ENCODE measurements around the gene MFN2.
"Not testable (repeated sequence)": the region's sequence is repeated elsewhere in the genome, so short reads cannot be mapped to it uniquely, and the experiment has no call there.

Gene MFN2

DNA sequence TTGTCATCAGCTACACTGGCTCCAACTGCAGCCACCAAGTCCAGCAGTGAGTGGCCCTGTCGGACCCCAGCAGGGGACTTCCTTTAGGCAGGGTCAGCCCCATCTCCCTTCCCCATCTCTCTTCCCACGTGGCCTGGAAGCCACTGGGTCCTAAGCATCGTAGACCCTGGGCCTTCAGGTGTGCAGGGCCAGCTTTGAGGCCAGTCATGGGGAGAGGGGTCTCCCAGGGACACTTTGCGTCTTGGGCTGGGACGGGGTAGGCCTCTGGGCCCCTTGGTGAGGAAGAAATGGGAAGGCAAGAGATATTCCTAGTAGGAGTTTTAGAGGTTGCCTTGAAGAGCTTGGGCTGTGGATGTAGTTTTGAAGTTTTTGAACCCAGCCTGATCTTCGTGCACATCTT, 27.0 kb downstream of the MFN2 start:
- no peaks in the 10 kb centered on the region for H3K9me3 ChIP-seq
- H3K4me1 ChIP-seq (ENCODE audit: control insufficient read depth in 1 of 2, insufficient read depth in 1 of 2, low read depth in 1 of 2, low read length in 1 of 2), result no peaks in the 10 kb centered on the region
- H3K27ac ChIP-seq, result no peak overlapping the region
- no peak overlapping the region for H3K4me3 ChIP-seq (ENCODE audit: low read depth in 1 of 2, low read length in 1 of 2)
- H3K27me3 ChIP-seq, result no peaks in the 10 kb centered on the region
- H3K36me3 ChIP-seq, result peaks cover 99% of the 10 kb centered on the region
- TF ChIP-seq, protein P1, sequence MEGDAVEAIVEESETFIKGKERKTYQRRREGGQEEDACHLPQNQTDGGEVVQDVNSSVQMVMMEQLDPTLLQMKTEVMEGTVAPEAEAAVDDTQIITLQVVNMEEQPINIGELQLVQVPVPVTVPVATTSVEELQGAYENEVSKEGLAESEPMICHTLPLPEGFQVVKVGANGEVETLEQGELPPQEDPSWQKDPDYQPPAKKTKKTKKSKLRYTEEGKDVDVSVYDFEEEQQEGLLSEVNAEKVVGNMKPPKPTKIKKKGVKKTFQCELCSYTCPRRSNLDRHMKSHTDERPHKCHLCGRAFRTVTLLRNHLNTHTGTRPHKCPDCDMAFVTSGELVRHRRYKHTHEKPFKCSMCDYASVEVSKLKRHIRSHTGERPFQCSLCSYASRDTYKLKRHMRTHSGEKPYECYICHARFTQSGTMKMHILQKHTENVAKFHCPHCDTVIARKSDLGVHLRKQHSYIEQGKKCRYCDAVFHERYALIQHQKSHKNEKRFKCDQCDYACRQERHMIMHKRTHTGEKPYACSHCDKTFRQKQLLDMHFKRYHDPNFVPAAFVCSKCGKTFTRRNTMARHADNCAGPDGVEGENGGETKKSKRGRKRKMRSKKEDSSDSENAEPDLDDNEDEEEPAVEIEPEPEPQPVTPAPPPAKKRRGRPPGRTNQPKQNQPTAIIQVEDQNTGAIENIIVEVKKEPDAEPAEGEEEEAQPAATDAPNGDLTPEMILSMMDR (IDR thresholded peaks at IDR 0.05), result no peak

DNA sequence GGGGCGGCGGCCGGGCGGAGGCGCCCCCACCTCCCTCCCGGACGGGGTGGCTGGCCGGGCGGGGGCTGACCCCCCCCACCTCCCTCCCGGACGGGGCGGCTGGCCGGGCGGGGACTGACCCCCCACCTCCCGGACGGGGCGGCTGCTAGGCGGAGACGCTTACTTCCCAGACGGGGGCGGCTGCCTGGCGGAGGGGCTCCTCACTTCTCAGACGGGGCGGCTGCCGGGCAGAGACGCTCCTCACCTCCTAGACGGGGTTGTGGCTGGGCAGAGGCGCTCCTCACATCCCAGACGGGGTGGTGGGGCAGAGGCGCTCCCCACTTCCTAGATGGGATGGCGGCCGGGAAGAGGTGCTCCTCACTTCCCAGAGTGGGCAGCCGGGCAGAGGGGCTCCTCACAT, 28.1 kb downstream of the MFN2 start:
- H3K27ac ChIP-seq; H3K4me3 ChIP-seq (ENCODE audit: low read depth in 1 of 2, low read length in 1 of 2); H3K4me1 ChIP-seq (ENCODE audit: control insufficient read depth in 1 of 2, insufficient read depth in 1 of 2, low read depth in 1 of 2, low read length in 1 of 2); H3K9me3 ChIP-seq; H3K27me3 ChIP-seq: not testable (repeated sequence)
- H3K36me3 ChIP-seq, result peaks cover 99% of the 10 kb centered on the region

DNA sequence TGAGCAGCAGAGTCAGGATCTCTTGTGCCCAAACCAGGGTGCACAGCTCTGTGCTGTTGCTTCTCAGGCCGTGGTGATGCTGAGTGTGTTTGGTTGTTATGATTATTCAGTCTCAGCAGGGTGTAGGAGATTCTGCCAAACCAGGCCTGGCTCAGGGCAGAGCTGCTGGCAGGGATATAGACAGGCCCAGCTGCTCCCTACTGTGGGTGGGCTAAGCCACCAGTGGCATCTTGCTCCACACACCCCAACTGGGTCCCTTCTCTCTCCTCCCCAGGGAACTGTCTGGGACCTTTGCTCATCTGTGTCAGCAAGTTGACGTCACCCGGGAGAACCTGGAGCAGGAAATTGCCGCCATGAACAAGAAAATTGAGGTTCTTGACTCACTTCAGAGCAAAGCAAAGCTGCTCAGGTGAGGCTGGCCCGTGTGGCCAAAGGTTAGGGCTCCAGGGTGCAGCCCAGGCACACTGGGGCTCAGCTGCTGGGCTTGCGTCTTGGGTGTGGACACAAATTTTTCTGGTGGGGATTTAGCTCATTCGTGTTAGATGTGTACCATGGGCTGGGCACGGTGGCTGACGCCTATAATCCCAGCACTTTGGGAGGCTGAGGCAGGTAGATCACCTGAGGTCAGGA, 29.2 kb downstream of the MFN2 start:
- peaks cover 0 to 4% of the 10 kb centered on the region in 2 experiments for H3K4me1 ChIP-seq (ENCODE audit: control insufficient read depth in 1 of 2, insufficient read depth in 1 of 2, low read depth in 1 of 2, low read length in 1 of 2)
- TF ChIP-seq, protein P1 (IDR thresholded peaks at IDR 0.05), result no peak
- no peaks in the 10 kb centered on the region for H3K27me3 ChIP-seq
- H3K9me3 ChIP-seq, result no peaks in the 10 kb centered on the region
- peaks cover 97% of the 10 kb centered on the region for H3K36me3 ChIP-seq
- no peak overlapping the region for H3K4me3 ChIP-seq (ENCODE audit: low read depth in 1 of 2, low read length in 1 of 2)
- H3K27ac ChIP-seq, result no peak overlapping the region

DNA sequence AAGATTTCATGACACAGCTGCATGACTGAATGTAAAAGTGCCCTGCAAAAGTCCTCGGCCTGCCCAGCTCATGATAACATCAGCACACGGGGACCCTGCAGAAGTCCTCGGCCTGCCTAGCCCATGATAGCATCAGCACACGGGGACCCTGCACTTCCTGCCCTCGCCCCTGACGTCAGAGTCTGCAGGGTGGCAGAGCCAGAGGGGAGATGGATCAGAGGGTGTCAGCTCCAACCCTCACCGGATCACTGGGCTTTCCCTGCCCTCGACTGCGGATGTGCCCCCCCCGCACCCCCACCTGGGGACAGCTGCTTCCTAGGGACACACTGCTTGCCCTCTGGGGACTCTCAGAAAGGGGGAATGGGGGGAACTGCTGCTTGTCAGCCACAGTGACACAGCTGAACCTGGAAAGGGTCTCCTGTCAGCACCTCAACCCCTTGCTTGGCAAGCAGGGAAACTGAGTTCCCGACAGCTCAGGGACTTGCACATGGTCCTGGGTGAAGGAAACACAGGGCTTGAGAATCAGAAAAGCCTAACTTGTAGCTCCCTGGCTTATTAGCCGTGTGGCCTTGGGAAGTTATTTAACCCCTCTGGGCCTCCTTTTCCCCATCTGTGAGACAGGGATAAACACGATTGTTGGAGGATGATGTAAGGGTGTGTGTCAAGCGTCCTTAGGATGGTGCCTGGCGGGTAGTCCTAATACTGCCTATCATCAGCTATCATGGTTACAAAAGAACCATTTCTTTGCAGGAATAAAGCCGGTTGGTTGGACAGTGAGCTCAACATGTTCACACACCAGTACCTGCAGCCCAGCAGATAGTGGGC, 30.7 kb downstream of the MFN2 start:
- no peaks in the 10 kb centered on the region for H3K27me3 ChIP-seq
- TF ChIP-seq, protein P1 (IDR thresholded peaks at IDR 0.05), result no peak
- H3K9me3 ChIP-seq, result no peaks in the 10 kb centered on the region
- no peak overlapping the region for H3K4me3 ChIP-seq (ENCODE audit: low read depth in 1 of 2, low read length in 1 of 2)
- H3K4me1 ChIP-seq (ENCODE audit: control insufficient read depth in 1 of 2, insufficient read depth in 1 of 2, low read depth in 1 of 2, low read length in 1 of 2), result peaks cover 0 to 5% of the 10 kb centered on the region in 2 experiments
- peaks cover 88% of the 10 kb centered on the region for H3K36me3 ChIP-seq
- H3K27ac ChIP-seq, result no peak overlapping the region

DNA sequence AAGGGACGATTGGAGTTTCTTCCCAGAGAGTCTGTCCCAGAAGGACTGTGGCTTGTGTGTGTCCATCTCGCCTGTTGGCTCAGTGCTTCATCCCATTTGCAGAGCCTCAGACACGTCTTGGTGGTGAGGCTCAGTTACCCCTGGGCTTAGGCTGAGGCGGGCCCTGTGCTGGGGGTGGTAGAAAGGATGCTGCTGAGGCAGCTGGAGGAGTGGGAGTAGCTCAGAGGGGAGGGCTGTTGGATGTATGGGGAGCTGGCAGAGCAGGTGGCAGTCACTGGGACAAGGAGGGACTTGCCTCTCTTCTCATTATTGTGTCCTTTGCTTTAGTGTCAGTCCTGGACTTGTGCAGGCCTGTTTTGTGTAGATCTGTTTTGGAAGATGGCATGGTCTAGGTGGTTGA, 31.8 kb downstream of the MFN2 start:
- no peak overlapping the region for H3K27ac ChIP-seq
- no peak overlapping the region for H3K4me3 ChIP-seq (ENCODE audit: low read depth in 1 of 2, low read length in 1 of 2)
- H3K9me3 ChIP-seq, result no peaks in the 10 kb centered on the region
- TF ChIP-seq, protein P1 (IDR thresholded peaks at IDR 0.05), result no peak
- H3K36me3 ChIP-seq, result peaks cover 77% of the 10 kb centered on the region
- peaks cover 0 to 5% of the 10 kb centered on the region in 2 experiments for H3K4me1 ChIP-seq (ENCODE audit: control insufficient read depth in 1 of 2, insufficient read depth in 1 of 2, low read depth in 1 of 2, low read length in 1 of 2)
- H3K27me3 ChIP-seq, result no peaks in the 10 kb centered on the region

Measured in neutrophil (primary cell).